Measurements from ENCODE around the gene CDK18. TPM values are rescaled to one million over a fixed set of nuclear protein-coding genes. Genes with fewer than 3 reads are reported as not detected.

The CDK18 gene
- total RNA-seq, 1 donor from 2014 or later, result 26.4 TPM

GRCh38 chr1:205571747-205572146 lies 67.3 kb downstream of the CDK18 start:
- Mint-ChIP-seq H3K4me3 (no peak overlapping the region), H3K27ac (ENCODE audit: unreplicated experiment) (no peak overlapping the region), H3K27me3 (ENCODE audit: low read depth) (peaks cover 73% of the 10 kb centered on the region), H3K36me3 (ENCODE audit: low read depth) (no peaks in the 10 kb centered on the region), H3K9me3 (no peaks in the 10 kb centered on the region), H3K4me1 (no peaks in the 10 kb centered on the region)
- TF ChIP-seq CTCF (conservative IDR thresholded peaks at IDR 0.05), result no peak
- no peak for DNase-seq (ENCODE audit: low read depth, low spot score)

DNA sequence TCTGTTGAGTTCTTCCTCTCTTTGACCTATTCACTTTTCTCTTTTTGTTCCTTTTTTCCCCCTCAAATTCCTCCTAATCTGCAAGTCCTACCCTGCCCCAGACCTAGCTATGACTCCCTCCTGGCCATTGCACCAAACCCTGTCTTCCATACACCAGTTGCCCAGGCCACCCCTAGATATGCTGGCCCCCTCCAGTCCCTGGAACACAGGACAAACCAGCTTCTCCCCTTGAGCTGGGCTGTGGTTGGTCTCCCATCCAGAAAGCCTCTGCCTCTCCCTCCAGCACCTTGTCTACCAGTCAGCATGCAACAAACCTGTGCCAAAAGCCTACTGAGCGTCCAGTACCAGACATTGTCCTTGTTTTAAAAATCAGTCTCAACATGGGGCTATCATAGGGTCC lies 68.0 kb downstream of the CDK18 start:
- Mint-ChIP-seq H3K4me3 (no peak overlapping the region), H3K36me3 (ENCODE audit: low read depth) (no peaks in the 10 kb centered on the region), H3K9me3 (no peaks in the 10 kb centered on the region), H3K4me1 (no peaks in the 10 kb centered on the region), H3K27ac (ENCODE audit: unreplicated experiment) (no peak overlapping the region), H3K27me3 (ENCODE audit: low read depth) (peaks cover 72% of the 10 kb centered on the region)
- no peak for DNase-seq (ENCODE audit: low read depth, low spot score)
- no peak for TF ChIP-seq CTCF (conservative IDR thresholded peaks at IDR 0.05)

DNA sequence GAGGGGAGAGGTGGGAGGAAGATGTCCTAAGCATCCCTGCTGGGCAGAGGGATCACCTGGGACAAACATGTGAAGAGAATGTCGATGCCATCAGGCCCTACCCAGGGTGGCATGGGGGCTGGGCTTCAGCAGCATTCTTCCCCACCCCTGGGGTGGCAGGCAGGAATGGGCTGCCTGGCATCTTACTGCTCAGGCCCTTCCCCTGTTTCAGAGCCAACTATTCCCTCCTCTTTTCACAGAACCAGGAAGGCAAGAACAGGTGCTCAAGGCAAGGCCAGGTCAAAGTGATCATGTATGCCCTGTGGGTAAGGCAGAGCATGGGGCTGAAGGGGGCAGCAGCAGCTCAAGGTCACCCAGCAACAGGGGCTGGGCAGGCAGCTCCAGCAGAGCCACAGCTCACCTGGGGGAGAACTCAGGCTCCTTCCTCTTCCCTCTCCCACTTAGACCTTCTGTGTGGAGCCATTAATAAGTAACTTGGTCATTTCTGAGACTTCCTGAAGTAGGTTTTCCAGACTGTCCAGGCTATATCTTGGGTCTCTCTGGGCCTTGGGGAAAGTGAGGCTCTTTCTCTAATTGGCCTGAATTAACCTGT lies 70.9 kb downstream of the CDK18 start:
- H3K36me3 Mint-ChIP-seq (ENCODE audit: low read depth), result no peaks in the 10 kb centered on the region
- H3K4me3 Mint-ChIP-seq, result no peak overlapping the region
- peaks cover 57% of the 10 kb centered on the region for H3K27me3 Mint-ChIP-seq (ENCODE audit: low read depth)
- TF ChIP-seq CTCF (conservative IDR thresholded peaks at IDR 0.05), result no peak
- no peaks in the 10 kb centered on the region for H3K9me3 Mint-ChIP-seq
- H3K4me1 Mint-ChIP-seq, result no peaks in the 10 kb centered on the region
- DNase-seq (ENCODE audit: low read depth, low spot score), result no peak
- H3K27ac Mint-ChIP-seq (ENCODE audit: unreplicated experiment), result no peak overlapping the region

GRCh38 chr1:205576011-205576410 lies 71.5 kb downstream of the CDK18 start:
- TF ChIP-seq CTCF (conservative IDR thresholded peaks at IDR 0.05), result no peak
- no peak for DNase-seq (ENCODE audit: low read depth, low spot score)
- H3K36me3 Mint-ChIP-seq (ENCODE audit: low read depth), result no peaks in the 10 kb centered on the region
- peaks cover 51% of the 10 kb centered on the region for H3K27me3 Mint-ChIP-seq (ENCODE audit: low read depth)
- no peak overlapping the region for H3K27ac Mint-ChIP-seq (ENCODE audit: unreplicated experiment)
- no peak overlapping the region for H3K4me3 Mint-ChIP-seq
- no peaks in the 10 kb centered on the region for H3K9me3 Mint-ChIP-seq
- H3K4me1 Mint-ChIP-seq, result no peaks in the 10 kb centered on the region

- TF ChIP-seq CTCF (conservative IDR thresholded peaks at IDR 0.05), result no peak
- Mint-ChIP-seq H3K27ac (ENCODE audit: unreplicated experiment) (no peak overlapping the region), H3K4me3 (no peak overlapping the region), H3K4me1 (no peaks in the 10 kb centered on the region), H3K9me3 (no peaks in the 10 kb centered on the region), H3K27me3 (ENCODE audit: low read depth) (peaks cover 40% of the 10 kb centered on the region), H3K36me3 (ENCODE audit: low read depth) (no peaks in the 10 kb centered on the region)
- DNase-seq (ENCODE audit: low read depth, low spot score), result no peak
Observed at GRCh38 chr1:205576805-205577761, 72.6 kb downstream of the CDK18 start.
